NCI-H69 (cell line): ENCODE measurements around the gene NUTF2.
A peak's percentile ranks its signal among the peaks of the same experiment; 100 is the strongest.
"Not testable (repeated sequence)": the region's sequence is repeated elsewhere in the genome, so short reads cannot be mapped to it uniquely, and the experiment has no call there.

Source experiments
- DNase-seq: peaks from one replicate; lab custom pipeline; 2025; lab: John Stamatoyannopoulos, UW

The NUTF2 gene

DNA sequence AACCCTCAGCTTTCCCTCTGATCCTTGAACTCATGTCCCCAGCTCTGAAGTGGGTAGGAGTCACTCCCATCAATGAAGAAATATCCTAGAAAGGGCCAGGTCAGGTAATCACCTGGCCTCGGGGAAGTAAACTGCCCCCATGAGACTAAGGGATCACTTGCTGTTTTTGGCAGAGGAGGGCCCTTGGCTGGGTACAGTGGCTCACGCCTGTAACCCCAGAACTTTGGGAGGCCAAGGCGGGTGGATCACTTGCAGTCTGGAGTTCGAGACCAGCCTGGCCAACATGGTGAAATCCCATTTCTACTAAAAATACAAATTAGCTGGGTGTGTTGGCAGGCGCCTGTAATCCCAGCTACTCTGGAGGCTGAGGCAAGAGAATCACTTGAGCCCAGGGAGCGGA lies 17.3 kb downstream of the NUTF2 start:
- DNase-seq: not testable (repeated sequence)

DNA sequence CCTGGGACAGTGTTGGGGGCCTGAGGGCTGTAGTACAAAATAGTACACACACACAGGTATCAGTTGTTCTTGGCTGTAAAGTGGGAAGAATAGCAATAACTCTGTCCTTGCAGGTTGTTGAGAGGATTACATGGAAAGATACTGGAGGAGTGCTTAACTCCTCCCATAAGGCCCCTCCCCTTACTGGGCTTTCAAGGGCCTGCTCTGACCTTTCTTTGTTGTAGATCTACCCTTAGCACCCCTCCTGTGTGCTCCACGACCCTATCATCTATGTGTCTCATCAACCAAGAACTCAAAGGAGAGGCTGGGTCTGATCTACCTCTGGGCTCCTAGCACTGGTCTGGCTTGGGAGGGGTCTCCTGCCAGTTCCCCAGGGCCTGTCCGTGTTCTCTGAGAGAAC lies 17.9 kb downstream of the NUTF2 start:
- DNase-seq: no peak

- DNase-seq: peak; percentile 35
Observed at GRCh38 chr16:67865318-67865717, 18.6 kb downstream of the NUTF2 start.

DNA sequence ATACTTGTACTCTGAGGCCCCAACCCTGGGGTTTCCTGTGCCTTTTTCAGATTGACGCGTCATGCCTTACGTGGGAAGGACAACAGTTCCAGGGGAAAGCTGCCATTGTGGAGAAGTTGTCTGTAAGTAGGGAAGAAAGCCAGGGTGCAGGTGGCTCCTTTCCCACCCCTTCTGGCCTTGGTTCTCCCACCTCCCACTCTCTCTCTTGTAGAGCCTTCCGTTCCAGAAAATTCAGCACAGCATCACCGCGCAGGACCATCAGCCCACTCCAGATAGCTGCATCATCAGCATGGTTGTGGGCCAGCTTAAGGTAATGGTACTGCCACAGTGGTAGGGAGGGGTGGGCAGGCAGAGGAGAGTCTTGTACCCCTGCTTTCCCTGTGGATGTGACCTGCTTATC lies 21.6 kb downstream of the NUTF2 start:
- no peak for DNase-seq

- DNase-seq: no peak
Observed at GRCh38 chr16:67869653-67870052, 22.9 kb downstream of the NUTF2 start.

DNA sequence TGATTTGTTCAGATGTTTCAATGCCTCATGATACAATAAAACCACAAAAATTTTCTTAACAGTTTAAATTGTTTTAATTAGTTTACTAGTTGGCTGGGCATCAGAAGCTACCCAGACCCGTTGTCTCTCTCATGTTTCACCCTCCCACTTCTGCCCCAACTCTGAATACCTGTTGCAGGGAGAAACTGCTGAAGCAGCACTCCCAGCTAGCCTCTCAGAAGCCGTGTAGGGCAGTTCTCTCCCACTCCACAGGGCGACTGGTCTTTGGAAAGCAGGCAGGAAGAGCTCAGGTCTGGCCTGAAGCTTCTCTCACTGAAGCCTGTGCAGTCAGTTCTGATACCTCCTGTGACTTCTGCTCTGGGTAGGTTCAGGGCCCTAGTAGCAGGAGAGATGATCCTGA lies 24.5 kb downstream of the NUTF2 start:
- no peak for DNase-seq

- no peak for DNase-seq
Observed at GRCh38 chr16:67872131-67872630, 25.4 kb downstream of the NUTF2 start.

DNA sequence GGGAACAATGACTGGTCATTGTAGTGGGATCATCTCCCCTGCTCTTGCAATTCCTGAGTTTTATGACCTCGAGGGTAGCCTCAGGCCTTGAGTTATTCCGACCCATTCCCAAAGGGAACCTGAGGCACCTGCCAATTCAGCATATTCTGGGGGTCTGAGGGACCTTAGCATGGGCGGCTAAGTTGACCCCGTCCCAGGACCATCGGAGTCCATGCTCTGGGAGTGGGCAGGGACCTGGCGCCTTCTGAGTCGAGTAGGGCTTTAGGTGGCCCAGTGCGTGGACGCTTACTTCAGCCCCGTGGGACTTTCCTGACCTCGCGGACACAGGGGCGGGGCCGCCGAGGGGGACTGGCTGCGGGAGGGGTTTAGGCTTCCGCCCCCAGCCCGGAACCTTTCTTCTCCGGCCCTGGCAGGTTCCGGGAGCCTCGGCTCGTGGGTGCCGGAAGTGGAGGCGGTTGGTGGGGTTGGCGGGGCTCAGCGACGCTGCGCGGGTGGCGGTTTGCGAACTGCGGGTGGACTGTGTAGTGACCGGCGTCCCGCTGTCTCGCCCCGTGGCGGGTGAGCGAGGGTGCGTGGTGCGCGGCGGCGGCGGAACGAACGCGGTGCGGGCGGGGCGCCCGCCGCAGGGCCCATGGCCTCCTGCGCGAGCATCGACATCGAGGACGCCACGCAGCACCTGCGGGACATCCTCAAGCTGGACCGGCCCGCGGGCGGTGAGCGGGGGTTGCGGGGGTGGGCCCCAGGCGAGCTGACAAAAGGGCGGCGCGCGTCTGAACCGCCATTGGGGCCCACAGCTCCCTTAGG lies 26.1 kb downstream of the NUTF2 start, which contains the start of gene EDC4:
Gene EDC4, plus strand, starts transcription at position 422 of the 804 bp plus-strand sequence. Its CDS starts 210 bp downstream, at position 632.
- DNase-seq: peak; percentile 79

- no peak for DNase-seq
Observed at GRCh38 chr16:67873435-67874370, 27.0 kb downstream of the NUTF2 start.

GRCh38 chr16:67874372-67874771 lies 27.6 kb downstream of the NUTF2 start:
- DNase-seq: no peak

GRCh38 chr16:67877064-67877463 lies 30.3 kb downstream of the NUTF2 start:
- DNase-seq: no peak

DNA sequence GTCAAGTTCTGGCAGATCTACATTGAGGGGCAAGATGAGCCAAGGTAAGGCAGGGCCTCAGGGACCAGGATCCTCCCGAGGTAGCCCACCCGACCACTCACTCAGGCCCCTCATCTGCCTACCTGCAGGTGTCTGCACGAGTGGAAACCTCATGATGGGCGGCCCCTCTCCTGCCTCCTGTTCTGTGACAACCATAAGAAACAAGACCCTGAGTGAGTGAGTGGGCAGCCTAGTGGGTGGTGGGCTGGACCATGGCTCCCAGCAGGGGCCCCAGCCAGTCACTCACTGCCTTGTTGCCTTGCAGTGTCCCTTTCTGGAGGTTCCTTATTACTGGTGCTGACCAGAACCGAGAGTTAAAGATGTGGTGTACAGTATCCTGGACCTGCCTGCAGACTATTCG lies 31.5 kb downstream of the NUTF2 start:
- no peak for DNase-seq

- no peak for DNase-seq
Observed at GRCh38 chr16:67878846-67879245, 32.1 kb downstream of the NUTF2 start.

DNA sequence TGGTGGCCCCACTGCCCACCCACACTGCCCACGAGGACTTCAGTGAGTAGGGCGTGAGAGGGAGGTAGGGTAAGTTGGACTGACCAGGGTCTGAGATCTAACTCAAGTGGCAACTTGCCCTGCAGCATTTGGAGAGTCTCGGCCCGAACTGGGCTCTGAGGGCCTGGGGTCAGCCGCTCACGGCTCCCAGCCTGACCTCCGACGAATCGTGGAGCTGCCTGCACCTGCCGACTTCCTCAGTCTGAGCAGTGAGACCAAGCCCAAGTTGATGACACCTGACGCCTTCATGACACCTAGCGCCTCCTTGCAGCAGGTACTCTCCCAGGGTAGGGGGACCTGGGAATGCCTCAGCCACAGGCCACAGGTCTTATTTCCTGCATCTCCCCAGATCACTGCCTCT lies 32.7 kb downstream of the NUTF2 start:
- DNase-seq: no peak

DNA sequence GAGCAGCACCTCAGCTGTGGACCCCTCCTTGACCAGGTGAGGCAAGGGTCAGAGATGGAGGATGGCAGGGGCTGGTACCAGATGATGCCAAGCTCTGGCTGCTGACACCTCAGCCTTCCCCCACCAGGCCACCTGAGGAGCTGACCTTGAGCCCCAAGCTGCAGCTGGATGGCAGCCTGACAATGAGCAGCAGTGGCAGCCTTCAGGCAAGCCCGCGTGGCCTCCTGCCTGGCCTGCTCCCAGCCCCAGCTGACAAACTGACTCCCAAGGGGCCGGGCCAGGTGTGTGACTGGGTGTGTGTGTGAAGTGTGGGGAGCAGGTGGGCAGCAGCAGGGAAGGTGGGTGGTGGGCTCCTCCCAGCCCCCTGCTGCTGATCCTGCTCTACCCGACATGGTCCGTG lies 33.2 kb downstream of the NUTF2 start:
- DNase-seq: no peak

DNA sequence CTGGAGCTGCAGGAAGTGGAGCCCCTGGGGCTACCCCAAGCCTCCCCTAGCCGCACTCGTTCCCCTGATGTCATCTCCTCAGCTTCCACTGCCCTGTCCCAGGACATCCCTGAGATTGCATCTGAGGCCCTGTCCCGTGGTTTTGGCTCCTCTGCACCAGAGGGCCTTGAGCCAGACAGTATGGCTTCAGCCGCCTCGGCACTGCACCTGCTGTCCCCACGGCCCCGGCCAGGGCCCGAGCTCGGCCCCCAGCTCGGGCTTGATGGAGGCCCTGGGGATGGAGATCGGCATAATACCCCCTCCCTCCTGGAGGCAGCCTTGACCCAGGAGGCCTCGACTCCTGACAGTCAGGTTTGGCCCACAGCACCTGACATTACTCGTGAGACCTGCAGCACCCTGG lies 33.9 kb downstream of the NUTF2 start:
- no peak for DNase-seq

GRCh38 chr16:67881621-67882161 lies 35.0 kb downstream of the NUTF2 start:
- DNase-seq: no peak

GRCh38 chr16:67882374-67883145 lies 35.8 kb downstream of the NUTF2 start:
- DNase-seq: no peak

DNA sequence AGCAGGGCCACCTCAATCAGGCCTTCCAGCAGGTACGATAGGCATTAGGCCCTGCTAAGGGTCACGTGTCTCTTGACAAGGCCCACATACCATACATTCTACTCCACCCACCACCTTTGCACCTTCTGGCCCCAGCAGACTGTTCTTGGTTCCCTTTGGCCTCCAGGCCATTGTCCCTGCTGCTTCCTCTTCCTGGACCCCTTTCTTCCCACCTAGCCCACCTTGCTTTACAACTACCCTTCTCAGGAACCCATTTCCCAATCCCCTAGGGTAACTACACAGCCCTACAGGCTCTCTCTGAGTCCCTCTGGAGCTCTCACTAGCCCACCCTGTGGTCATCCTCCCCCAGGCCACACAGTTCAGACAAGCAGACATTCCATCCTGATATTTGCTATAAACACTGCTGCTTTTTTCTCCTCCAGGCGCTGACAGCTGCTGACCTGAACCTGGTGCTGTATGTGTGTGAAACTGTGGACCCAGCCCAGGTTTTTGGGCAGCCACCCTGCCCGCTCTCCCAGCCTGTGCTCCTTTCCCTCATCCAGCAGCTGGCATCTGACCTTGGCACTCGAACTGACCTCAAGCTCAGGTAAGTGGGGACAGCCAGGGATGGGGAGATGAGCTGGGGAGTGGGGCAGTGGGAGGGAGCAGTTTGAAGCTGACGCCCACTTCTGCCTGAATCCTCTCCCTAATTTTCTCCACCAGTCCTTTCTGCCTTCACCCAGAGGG lies 36.6 kb downstream of the NUTF2 start:
- no peak for DNase-seq

DNA sequence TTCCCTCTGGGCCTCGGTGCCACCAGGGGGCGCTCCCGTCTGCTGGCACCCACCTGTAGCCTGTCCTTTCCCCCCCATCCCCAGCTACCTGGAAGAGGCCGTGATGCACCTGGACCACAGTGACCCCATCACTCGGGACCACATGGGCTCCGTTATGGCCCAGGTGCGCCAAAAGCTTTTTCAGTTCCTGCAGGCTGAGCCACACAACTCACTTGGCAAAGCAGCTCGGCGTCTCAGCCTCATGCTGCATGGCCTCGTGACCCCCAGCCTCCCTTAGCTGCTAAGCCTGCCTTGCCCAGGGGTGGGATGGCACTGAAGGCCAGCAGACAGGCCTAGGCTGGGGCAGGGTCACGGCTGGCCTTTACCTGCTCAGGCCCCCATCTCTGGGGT lies 37.1 kb downstream of the NUTF2 start:
- DNase-seq: peak; percentile 50

- peak; percentile 60 for DNase-seq
Observed at GRCh38 chr16:67884684-67885083, 38.0 kb downstream of the NUTF2 start, which contains the start of gene NRN1L. Gene NRN1L (plus strand): TSS chr16:67884885. CDS start chr16:67884904, 19 bp downstream.
